ENCODE measurements around the gene ACOX3.

Gene ACOX3

GRCh38 chr4:8364141-8364540 lies 76.4 kb downstream of the ACOX3 start:
- TF ChIP-seq, protein P1, sequence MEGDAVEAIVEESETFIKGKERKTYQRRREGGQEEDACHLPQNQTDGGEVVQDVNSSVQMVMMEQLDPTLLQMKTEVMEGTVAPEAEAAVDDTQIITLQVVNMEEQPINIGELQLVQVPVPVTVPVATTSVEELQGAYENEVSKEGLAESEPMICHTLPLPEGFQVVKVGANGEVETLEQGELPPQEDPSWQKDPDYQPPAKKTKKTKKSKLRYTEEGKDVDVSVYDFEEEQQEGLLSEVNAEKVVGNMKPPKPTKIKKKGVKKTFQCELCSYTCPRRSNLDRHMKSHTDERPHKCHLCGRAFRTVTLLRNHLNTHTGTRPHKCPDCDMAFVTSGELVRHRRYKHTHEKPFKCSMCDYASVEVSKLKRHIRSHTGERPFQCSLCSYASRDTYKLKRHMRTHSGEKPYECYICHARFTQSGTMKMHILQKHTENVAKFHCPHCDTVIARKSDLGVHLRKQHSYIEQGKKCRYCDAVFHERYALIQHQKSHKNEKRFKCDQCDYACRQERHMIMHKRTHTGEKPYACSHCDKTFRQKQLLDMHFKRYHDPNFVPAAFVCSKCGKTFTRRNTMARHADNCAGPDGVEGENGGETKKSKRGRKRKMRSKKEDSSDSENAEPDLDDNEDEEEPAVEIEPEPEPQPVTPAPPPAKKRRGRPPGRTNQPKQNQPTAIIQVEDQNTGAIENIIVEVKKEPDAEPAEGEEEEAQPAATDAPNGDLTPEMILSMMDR (IDR thresholded peaks at IDR 0.05; ENCODE audit: low read depth, low read length, missing control alignments), result no peak
- DNase-seq (ENCODE audit: low read depth), result no peak
- no peak overlapping the region for H3K4me3 ChIP-seq (ENCODE audit: low read depth, low read length)

GRCh38 chr4:8362483-8362882 lies 78.0 kb downstream of the ACOX3 start:
- H3K4me3 ChIP-seq (ENCODE audit: low read depth, low read length), result no peak overlapping the region
- DNase-seq (ENCODE audit: low read depth), result no peak
- TF ChIP-seq, protein P1 (IDR thresholded peaks at IDR 0.05; ENCODE audit: low read depth, low read length, missing control alignments), result no peak

DNA sequence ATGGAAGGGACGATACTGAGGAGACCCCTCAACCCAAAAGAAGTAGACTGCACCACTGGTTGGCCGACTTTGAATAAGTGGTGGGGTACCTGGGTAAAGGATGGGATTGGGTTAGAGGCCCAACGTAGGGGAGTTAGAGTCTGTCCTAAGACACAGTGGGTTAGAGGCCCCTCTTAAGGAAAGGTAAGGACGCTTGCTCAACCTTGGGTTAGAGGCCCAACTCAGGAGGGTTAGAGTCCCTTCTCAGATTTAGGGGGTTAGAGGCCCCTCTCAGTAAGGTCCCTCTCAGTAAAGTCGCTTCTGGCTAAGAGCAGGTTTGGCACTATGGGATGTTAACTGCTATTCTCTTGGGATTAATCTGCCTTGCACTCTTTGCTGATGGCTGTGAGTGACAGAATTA lies 81.3 kb downstream of the ACOX3 start:
- no peak overlapping the region for H3K4me3 ChIP-seq (ENCODE audit: low read depth, low read length)
- DNase-seq (ENCODE audit: low read depth), result no peak
- TF ChIP-seq, protein P1 (IDR thresholded peaks at IDR 0.05; ENCODE audit: low read depth, low read length, missing control alignments), result no peak

DNA sequence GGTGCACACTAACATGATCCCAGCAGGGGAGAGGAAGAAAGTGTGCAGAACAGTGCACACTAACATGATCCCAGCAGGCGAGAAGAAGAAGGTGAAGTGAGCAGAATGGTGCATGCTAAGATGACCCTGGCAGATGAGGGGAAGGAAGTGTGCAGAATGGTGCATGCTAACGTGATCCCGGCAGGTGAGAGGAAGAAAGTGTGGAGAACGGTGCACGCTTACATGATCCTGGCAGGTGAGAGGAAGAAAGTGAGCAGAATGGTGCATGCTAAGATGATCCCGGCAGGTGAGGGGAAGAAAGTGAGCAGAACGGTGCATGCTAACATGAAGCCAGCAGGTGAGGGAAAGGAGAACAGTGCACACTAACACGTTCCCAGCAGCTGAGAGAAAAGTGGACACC lies 83.7 kb downstream of the ACOX3 start:
- no peak for DNase-seq (ENCODE audit: low read depth)
- no peak overlapping the region for H3K4me3 ChIP-seq (ENCODE audit: low read depth, low read length)
- TF ChIP-seq, protein P1 (IDR thresholded peaks at IDR 0.05; ENCODE audit: low read depth, low read length, missing control alignments), result no peak

DNA sequence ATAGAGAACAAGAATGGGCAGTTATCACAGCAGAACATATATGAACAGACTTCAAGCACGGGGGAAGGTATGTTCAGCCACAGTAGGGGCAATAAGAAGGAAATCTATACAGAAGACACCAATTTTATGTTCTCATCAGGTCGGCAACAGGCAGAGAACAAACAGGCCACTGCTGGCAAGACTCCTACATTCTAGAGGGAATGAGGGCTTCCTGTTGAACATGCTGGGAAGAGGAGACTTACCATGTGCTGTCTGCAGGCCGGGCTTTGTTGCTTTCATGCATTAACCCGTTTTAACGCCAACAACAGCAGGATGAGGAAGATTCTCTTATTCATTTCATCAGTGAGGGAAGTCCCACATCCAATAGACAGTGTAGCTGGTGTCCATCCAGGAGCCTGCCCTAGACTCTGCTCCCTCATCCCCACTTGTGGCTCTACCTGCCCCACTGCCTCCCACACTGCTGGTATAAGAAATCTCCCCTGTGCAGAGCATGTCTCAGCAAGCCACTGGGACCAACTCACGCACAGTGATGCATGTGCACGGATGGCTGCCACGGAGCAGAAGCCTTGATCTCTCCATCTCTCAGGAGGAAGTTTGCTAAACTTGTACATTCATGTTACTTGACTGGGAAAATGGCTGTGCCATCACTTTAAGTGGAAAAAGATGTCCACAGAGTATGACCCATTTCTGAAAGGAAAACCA lies 84.5 kb downstream of the ACOX3 start:
- TF ChIP-seq, protein P1 (IDR thresholded peaks at IDR 0.05; ENCODE audit: low read depth, low read length, missing control alignments), result no peak
- no peak overlapping the region for H3K4me3 ChIP-seq (ENCODE audit: low read depth, low read length)
- DNase-seq (ENCODE audit: low read depth), result no peak

DNA sequence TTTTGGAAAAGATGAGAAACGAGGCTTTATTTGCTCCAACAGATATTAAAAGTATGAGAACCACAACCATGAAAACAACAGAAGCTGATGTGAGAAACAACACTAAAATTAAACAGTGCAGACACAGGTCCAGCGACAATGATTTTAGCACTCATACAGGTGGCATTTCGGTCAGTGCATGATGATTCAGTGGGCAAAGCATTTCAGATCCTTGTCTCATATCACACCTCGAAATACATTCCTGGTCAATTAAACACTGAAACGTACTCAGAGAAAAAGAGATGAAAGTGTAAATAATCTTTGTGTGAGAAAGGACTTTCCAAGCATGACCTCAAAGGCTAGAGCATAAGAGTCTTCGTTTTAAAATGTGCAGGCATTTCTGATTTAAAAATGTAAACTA lies 85.2 kb downstream of the ACOX3 start:
- no peak for DNase-seq (ENCODE audit: low read depth)
- no peak overlapping the region for H3K4me3 ChIP-seq (ENCODE audit: low read depth, low read length)
- TF ChIP-seq, protein P1 (IDR thresholded peaks at IDR 0.05; ENCODE audit: low read depth, low read length, missing control alignments), result no peak

GRCh38 chr4:8353912-8354453 lies 86.5 kb downstream of the ACOX3 start:
- DNase-seq (ENCODE audit: low read depth), result no peak
- H3K4me3 ChIP-seq (ENCODE audit: low read depth, low read length), result no peak overlapping the region
- TF ChIP-seq, protein P1 (IDR thresholded peaks at IDR 0.05; ENCODE audit: low read depth, low read length, missing control alignments), result no peak
